GM12892 (cell line): Measurements from ENCODE around the gene C1QL1.

Experiments used
- DNase-seq: peaks from one replicate; pipeline ENCODE4 v3.0.0; 2011; ENCODE audit not compliant: insufficient read length
- FAIRE-seq: peaks from 2 replicates; lab custom pipeline; 2011; peaks lifted over from hg19 to GRCh38; lab: Jason Lieb, UNC
- POLR2A ChIP-seq: IDR thresholded peaks from 2 replicates; pipeline ENCODE4 v1.6.1; 2011; ENCODE audit warnings: low read depth, low read length, control low read depth
- POLR2AphosphoS5 ChIP-seq: IDR thresholded peaks from 2 replicates; pipeline ENCODE4 v1.6.1; 2011; ENCODE audit warnings: low read depth, low read length, control low read depth
- TAF1 ChIP-seq: IDR thresholded peaks from 2 replicates; pipeline ENCODE4 v1.6.1; 2011; ENCODE audit warnings: low read depth, mild to moderate bottlenecking, control low read depth, low read length, borderline replicate concordance

Gene C1QL1

GRCh38 chr17:44932096-44932786 is 35.9 kb downstream of the C1QL1 start:
- no peak for FAIRE-seq
- TF ChIP-seq POLR2A (no peak), TAF1 (no peak), POLR2AphosphoS5 (no peak)
- no peak for DNase-seq

- TF ChIP-seq POLR2AphosphoS5, result no peak
- TF ChIP-seq TAF1, result no peak
- TF ChIP-seq POLR2A, result no peak
- no peak for DNase-seq
- no peak for FAIRE-seq
Observed at GRCh38 chr17:44931376-44931775, 36.7 kb downstream of the C1QL1 start.

- TF ChIP-seq POLR2A, result no peak
- FAIRE-seq (no peak), DNase-seq (no peak)
Observed at GRCh38 chr17:44930667-44931066, 37.4 kb downstream of the C1QL1 start.

- TF ChIP-seq POLR2AphosphoS5, result no peak
- no peak for TF ChIP-seq POLR2A
- no peak for TF ChIP-seq TAF1
- FAIRE-seq (no peak), DNase-seq (no peak)
Observed at GRCh38 chr17:44928950-44929720, 39.0 kb downstream of the C1QL1 start.

- FAIRE-seq, result no peak
- no peak for TF ChIP-seq POLR2A
- no peak for TF ChIP-seq TAF1
- no peak for TF ChIP-seq POLR2AphosphoS5
- no peak for DNase-seq
Observed at GRCh38 chr17:44928136-44928535, 40.0 kb downstream of the C1QL1 start.

GRCh38 chr17:44927696-44928095 is 40.4 kb downstream of the C1QL1 start:
- TF ChIP-seq TAF1 (no peak), POLR2A (no peak), POLR2AphosphoS5 (no peak)
- no peak for DNase-seq
- FAIRE-seq, result no peak

GRCh38 chr17:44926821-44927525 is 41.1 kb downstream of the C1QL1 start:
- no peak for FAIRE-seq
- no peak for DNase-seq
- TF ChIP-seq TAF1, result no peak
- TF ChIP-seq POLR2A, result 0 out of 2 replicates have a peak, but pooled peaks have one; percentile 31
- TF ChIP-seq POLR2AphosphoS5, result peak; percentile 49; the same call in 1 of the 2 replicates

GRCh38 chr17:44925731-44926697 is 42.1 kb downstream of the C1QL1 start:
- FAIRE-seq (no peak), DNase-seq (no peak)
- TF ChIP-seq POLR2A (0 out of 2 replicates have a peak, but pooled peaks have one; percentile 7), POLR2AphosphoS5 (no peak)

GRCh38 chr17:44924107-44924544 is 44.0 kb downstream of the C1QL1 start:
- TF ChIP-seq POLR2AphosphoS5 (peak; percentile 49), TAF1 (no peak), POLR2A (0 out of 2 replicates have a peak, but pooled peaks have one; percentile 26)
- no peak for DNase-seq
- peak; percentile 67 for FAIRE-seq

GRCh38 chr17:44922746-44923470 is 45.2 kb downstream of the C1QL1 start:
- no peak for DNase-seq
- TF ChIP-seq POLR2AphosphoS5 (no peak), TAF1 (no peak), POLR2A (no peak)
- FAIRE-seq, result no peak
